Femur (tissue), 1 donor: Measurements from ENCODE around the gene GSTT2B.
"Not testable (repeated sequence)": the region's sequence is repeated elsewhere in the genome, so short reads cannot be mapped to it uniquely, and the experiment has no call there.

Experiments used
- DNase-seq: peaks from one replicate; pipeline ENCODE4 v3.0.0-alpha.2; 2017

Gene GSTT2B

DNA sequence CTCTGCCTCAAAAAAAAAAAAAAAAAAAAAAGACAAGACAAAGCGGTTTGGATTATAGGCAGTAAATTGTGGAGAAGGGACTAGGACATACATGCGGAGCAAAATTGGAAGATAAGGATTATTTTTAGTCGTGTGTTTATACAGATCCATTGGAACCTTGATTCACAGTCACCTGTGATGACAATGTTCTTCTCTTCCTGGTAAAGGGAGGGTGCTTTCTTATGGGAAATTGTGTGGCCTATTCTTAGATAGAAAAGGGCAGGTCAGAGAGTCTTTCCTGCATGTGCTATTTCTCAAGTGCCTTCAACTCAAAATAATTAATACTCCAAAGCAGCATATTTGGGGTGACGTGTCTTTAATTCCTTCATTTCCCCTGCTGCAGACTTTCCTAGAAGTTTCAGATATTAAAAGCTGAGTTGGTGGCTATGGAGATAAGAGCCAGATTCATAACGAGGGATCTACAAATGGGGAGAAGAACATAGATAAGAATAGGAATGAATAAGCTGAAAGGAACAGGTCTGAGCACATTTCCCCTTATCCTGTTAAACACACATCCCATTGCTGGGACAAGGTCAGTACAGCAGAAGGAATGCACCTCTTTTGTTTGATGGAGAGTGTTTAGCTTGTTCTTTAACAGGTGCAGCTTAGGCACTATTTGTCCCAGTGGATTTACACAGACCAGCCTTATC, 22.5 kb downstream of the GSTT2B start:
- DNase-seq = no peak

DNA sequence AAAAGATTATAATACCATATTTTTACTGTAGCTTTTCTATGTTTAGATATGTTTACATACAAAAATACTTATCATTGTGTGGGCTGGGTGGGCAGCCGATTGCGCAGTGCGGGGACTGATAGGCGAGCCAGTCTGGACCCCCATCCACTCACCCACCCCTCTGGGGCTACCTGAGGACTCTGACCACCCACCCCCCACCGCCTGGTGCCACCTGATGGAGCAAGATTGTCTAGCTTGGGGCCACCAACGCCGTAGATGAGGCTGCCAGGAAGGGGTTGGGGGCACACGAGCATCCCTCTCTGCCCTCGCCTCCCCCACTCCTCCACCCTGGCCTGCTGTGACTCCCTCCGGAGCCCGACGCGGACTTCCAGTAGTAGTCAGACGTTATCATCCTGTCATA, 34.4 kb downstream of the GSTT2B start:
- DNase-seq = no peak

DNA sequence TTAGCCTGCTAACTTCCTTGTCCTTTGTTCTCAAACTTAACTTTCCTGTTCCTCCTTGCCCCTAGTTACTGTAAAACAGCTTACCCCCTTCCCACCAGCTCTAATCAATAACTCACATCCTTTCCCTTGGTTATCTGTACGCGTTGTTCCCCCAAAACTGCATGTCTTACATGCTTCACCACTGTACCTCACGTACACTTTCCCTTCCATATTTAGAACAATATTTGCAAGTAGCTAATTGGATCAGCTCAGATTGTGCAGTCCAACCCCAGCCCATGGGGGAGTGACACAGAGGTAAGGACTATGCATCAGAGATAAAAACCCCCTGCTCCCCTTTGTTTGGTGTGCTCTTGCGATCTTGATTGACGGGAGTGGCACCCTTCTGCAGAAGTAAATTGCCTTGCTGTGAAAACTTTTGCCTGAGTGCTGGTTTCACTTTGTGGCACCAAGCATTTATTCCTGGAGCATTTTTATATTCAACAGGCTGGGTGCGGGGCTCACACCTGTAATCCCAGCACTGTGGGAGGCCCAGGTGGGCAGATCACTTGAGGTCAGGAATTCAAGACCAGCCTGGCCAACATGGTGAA, 35.9 kb downstream of the GSTT2B start:
- DNase-seq = no peak

DNA sequence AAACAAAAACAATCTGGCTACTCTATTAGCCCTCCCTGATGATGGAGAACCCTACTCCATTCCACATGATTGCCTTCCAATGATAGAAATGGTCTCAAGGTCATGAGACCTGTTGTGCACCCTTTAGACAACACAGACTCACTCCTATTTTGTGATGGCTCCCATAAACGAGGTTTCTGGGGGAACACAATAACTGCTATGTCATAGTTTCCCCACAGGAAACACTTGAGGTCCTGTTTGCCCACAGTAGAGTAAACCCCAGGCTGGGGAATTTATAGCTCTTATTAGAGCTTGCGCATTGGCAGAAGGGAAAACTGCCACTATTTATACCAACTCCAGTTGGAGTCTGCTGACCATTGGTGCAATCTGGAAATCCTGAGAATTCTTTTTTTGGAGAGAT, 38.1 kb downstream of the GSTT2B start:
- DNase-seq = no peak

DNA sequence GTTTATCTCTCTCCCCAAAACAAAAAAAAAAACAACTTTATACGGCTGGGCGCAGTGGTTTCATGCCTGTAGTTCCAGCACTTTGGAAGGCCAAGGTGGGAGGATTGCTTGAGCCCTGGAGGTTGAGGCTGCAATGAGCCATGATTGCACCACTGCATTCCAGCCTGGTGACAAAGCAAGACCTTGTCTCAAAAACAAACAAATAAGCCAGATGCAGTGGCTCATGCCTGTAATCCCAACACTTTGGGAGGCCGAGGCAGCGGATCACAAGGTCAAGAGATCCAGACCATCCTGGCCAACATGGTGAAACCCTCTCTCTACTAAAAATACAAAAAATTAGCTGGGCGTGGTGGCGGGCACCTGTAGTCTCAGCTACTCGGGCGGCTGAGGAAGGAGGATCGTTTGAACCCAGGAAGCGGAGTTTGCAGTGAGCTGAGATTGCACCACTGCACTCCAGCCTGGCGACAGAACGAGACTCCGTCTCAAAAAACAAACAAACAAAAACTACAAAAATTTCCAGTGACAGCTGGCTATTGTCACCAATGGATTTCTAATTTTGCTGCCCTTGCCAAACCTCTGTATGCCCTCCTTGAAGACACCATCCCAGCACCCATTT, 39.3 kb downstream of the GSTT2B start:
- not testable (repeated sequence) for DNase-seq

DNA sequence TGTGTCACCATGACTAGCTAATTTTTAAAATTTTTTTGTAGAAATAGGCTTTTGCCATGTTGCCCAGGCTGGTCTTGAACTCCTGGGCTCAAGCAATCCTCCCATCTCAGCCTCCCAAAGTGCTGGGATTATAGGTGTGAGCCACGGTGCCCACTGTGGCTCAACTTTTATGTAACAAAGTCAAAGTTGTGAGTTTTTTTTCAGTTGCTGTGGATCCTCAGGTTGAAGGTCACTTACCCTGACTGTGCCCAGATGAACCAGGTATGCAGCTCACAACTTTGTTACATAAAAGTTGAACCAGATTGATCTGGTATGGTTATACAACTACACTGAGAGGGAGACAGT, 40.8 kb downstream of the GSTT2B start:
- not testable (repeated sequence) for DNase-seq

DNA sequence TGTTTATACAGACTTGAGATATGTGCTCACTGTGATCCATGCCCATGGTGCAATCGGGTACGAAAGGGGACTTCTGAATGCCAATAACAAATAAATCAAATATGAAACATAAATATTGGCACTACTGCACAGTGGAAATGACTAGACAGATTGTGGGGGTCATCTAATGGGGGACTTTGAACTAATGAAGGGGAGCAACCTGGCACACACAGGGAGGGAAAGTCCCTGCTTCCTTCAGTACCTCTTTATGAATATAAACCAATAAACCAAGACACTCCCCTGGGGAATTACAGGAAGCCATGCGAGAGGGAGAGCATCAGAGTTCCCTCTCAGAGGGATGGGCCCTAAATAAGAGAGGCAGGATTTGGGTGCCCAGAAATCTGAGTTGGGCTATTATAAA, 45.7 kb downstream of the GSTT2B start:
- no peak for DNase-seq

DNA sequence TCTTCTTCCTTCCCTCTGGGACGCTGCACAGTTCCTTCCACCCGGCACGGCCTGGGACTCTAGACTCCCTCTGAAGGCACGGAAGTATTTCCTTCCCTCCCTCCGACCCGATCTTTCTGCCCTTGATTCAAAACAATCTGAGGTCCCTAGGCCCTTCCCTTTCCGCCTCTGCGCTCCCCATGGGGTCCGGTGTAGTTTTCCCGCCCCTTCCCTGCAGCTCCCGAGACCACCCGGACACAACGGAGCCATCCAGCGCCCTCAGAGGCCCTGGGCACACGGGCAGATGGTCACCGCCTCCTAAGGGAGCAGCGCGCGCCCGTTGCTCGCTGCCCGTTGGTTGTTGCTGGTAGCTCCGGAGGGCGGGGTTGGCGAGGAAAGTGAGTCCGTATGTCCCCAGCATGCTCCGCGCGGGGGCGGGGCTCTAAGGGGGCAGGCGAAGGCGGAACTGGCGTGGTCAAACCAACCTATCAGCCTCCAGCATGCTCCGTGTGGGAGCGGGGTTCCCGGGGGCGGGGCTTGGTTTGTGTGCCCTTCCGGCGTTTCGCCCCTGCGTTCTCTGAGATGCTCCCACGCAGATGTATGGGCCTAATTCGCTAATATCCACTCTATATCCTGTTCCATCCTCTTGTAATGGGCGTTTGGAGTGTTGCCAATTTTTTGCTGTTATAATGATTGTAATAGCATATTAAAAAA, 47.2 kb downstream of the GSTT2B start:
- DNase-seq = peak; percentile 99

DNA sequence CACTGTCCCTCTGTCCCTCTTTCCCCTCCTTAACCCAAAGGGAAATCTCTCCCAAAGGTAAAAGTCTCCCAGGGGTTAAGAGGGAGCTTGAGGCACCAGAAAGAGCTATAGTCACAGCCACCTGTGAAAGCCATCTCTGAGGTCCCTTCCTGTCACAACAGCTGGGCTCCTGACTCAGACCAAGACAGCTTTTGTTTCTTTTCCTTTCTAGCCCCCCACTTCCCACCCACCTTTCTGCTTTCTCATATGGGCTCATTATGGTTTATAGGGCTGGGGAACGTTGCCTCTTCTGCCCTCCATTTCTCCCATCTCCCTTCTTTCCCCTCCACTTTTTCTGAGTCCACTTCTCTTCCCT, 47.7 kb downstream of the GSTT2B start:
- no peak for DNase-seq

DNA sequence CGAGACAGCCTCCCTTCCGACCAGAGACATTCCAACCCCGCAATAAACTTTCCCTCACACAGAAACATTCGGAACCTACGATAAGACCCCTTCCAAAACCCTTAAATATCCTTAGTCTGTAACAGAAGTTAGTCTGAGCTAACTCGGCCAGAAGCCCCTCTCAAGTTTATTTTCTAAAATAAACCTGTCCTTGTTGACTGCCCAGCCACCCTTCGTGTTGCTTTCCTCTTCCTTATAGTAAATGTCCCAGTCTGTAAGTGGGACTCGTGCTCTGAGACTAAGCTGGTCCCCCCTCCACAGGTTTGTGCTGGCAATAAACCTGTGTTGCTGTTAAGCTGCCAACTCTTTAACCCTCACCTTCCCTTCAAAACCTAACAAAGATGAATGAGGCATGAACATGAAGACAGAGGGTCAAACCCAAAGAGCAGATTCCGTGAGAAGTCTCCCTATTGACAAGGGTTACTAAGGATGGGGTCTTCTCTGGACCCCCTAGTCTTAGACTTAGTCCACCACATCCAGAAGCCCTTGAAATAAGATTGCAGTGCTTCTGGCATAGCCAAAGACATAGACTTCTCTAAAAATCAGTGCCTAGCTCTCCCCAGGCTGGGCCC, 48.6 kb downstream of the GSTT2B start:
- no peak for DNase-seq

DNA sequence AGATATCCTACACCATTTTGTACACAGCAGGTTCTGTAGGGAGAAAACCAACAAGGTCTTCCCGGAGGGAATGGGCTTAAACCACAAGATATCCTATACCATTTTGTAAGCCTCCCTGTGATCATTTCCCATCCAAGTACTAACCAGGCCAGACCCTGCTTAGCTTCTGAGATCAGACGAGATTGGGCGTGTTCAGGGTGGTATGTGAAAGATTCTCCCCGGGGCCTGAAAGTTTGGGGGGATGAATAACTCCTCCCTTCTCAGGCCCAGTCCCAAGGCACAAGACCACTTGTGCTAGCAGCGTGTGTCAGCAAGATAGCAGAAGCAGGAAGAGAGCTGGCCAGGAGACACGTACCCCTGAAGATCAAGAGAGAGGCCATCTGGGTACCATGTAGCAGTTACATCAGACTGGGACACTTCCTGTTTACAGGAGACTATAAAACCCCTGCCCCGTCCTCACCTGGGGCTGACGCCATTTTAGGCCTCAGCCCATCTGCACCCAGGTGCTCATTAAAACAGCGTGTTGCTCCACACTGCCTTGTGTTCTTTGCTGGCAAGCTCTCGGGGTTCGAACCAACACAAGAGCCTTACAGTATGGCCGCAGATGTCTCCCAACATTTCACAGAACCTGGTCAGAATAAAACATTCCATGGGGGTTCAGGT, 49.5 kb downstream of the GSTT2B start:
- DNase-seq = no peak

DNA sequence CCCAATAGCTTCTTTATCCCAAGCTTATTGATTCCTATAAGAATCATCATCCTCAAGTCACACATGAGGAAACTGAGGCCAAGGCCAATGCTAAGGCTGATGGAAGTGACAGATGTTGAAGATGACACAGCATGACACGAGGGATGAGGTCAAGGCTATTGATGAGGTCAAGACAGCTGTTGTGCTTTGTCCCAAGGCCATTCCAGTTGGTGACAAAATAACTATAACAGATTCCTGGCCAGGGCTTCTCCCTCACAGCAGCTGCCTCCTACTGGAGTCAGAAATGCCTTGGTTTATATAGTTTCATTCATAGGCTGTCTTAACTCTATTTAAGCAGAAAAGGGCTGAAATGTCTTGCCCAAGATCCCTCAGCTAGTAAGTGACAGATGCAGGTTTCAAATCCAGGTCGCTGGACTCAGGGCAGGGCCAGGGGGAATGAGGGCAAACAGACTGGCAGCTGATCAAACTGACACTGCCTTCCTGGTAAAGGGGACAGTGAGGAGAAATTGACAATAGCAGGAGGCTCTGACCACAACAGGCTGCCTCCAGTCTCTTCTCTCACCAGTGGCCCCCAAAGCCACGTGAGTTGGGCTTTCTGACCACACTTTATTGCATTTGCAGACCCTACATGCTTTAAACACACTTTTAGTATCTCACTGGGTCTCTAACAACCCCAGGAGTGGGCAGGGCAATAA, 50.4 kb downstream of the GSTT2B start:
- DNase-seq = no peak

DNA sequence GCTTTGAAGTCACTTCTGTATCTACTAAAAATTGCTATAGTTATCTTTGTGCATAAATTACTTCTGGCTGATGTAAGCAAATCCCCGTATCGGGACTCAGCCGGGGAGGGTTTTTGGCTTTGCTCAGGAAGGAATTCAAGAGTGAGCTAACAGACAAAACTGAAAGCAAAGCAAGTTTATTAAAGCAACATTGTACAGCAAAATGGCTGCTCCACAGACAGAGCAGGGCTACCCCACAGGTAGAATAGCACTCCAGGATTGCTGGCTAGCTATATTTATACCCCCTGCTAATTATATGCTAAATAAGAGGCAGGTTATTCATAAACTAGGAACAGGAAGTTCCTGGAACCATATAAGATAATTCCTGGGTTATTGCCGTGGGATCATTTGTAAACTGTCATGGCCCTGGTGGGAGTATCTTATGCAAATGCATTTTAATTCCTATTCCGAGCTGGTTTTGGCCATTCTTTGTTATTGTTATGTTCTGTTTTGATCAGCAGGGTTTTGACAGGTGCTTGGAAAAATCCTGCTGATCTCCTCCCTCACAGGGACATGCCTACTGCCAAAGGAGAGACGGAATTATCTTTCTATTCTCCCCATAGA, 51.6 kb downstream of the GSTT2B start:
- no peak for DNase-seq

DNA sequence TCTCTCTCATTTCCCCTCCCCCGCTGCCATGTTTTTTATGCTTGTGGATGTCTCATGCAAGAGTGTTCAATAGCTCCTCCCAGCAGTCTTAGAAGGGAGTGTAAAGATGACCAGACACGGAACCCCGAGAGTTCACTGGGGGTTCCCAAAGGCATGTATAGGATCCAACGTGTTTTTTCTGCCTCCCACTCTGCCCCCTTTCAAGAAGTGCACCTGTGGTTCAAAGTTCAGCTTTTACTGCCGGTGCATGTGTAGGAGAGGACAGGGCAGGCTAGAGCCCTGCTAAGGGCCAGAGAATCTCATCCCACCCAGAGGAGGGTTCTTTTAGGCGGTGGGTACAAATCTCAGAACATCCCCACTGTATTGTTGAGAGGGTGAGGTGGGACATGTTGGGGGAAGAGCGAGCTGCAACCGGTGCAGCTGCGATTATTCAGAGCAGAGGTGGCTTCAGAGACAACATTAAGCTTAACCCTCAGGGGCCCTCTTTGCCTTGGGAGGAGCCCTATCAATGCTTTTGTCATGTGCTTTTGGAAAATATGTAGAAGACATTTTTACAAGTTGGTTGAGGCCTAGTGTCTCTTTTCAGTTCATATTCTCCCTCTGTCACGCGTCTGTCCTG, 52.3 kb downstream of the GSTT2B start:
- DNase-seq = no peak

DNA sequence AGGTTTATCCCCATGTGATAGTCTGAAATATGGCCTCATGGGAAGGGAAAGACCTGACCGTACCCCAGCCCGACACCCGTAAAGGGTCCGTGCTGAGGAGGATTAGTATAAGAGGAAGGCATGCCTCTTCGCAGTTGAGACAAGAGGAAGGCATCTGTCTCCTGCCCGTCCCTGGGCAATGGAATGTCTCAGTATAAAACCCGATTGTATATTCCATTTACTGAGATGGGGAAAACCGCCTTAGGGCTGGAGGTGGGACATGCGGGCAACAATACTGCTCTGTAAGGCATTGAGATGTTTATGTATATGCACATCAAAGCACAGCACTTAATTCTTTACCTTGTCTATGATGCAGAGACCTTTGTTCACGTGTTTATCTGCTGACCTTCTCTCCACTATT, 53.6 kb downstream of the GSTT2B start:
- not testable (repeated sequence) for DNase-seq
